CD4-positive, alpha-beta T cell treated with Interleukin-4 for 4 hours (primary cell): ENCODE measurements around the gene RAMACL.

ENCODE experiments used
- DNase-seq: peaks from one replicate; pipeline ENCODE4 v3.0.0-alpha.2; 2020

Gene RAMACL

GRCh38 chr6:166617359-166617758 is 30.9 kb upstream of the RAMACL start:
- no peak for DNase-seq

GRCh38 chr6:166616261-166617238 is 30.1 kb upstream of the RAMACL start:
- no peak for DNase-seq

DNA sequence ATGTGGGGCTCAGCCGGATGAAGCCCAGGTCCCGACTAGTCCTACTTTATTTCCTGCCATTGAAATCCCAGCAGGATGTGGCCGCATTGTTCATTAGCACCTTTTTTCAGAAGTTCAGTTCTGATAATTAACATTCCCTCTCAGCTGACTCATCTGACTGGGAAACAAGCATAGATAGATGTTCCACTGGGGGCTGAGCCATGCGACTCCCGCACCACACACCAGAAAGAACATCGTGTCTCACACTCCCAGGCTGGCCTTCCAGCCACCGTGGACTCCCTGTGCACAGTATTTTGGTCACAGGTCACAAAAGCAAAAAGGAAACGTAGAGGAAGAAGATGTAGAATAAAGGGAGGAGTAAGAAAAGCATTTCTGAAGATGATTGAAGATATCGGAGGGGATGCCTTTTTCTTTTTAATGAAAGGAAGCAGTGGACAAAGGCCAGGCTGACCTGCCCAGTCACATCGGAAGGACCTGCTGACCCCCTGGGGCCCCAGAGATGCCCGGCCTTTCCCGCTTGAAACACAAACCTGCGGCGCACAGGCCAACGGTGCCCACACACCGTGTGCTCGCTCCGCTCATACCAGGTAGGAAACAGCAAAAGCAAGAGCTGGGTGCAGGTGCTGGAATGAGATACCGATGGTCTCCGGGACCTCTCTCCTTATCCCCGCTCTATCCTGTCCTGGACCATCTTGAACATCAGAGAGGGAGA is 28.7 kb upstream of the RAMACL start:
- no peak for DNase-seq

DNA sequence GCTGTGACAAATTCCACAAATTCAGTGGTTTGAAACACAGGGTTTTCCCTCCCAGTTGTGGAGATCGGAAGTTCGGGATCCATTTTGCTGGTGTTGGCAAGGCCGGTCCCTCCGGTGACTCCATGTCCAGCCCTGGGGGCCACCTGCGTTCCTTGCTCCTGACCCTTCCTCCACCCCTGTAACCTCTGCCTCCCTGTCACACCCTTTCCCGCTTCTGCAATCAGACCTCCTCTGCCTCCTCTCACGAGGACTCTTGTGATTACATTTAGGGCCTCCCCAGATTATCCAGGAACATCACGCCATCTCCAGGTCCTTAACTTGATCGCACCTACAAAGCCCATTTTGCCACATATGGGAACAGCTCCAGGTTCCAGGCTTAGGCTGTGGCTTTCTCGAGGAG is 28.1 kb upstream of the RAMACL start:
- no peak for DNase-seq

GRCh38 chr6:166614171-166614583 is 27.7 kb upstream of the RAMACL start:
- no peak for DNase-seq

DNA sequence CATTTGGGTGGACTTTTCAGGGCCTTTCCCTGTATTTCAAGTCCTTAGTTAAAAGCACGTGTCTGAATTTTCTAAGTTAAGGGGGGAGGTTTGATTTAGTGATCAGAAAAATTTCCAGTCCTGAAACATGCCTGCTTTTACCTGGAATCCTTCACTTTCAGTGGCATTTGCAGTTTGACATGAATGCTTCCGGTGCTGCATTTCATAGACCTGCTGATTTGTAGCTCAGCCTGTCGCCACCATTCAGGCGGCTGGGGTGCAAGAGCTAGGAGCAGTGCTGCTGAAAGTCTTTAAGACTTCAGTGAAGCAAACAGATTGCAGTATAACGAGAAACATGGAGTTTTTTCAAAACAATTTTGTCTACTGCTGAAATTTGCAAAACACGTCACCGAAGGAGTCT is 26.5 kb upstream of the RAMACL start:
- no peak for DNase-seq

- DNase-seq = no peak
Measured at GRCh38 chr6:166612471-166612881, 26.0 kb upstream of the RAMACL start.

GRCh38 chr6:166611631-166612030 is 25.2 kb upstream of the RAMACL start:
- no peak for DNase-seq

GRCh38 chr6:166610069-166610468 is 23.6 kb upstream of the RAMACL start:
- no peak for DNase-seq

DNA sequence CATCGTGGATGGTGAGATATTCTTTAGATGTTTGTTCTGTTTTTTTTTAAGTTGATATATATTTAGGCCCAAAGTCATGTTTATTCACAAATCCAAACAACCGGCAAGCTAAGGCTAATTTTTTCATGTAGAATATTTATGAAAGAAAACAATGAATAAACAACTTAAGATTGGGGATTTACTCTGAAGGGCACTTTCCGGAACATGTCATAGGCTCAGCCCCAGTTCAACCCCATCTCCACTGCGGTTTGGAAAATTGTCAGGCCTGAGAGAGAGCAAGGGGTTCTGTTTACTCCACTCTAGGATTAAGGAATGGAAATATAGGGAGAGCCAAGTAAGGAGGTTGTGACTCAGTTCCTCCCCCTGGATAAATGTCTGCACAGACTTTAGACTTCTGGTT is 22.3 kb upstream of the RAMACL start:
- DNase-seq = no peak

DNA sequence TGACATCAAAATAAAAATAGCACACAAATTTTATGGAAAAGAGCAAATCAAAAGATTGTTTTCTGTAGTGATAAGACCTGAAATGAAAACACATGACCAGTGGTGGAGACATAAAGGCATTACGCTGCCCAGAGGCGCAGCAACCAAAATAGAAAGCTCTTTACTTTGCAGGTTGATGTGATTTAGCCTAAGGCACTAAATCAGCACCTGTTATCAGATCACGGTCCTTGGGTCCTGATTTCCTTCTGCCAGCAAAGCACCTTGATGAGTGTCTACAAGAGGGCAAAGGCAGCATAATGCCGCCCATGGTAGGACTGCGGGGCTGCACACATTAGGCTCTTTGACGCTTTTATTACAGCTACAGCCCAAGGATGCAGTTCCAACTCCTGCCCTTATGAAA is 19.3 kb upstream of the RAMACL start:
- no peak for DNase-seq

GRCh38 chr6:166604911-166605310 is 18.4 kb upstream of the RAMACL start:
- no peak for DNase-seq

DNA sequence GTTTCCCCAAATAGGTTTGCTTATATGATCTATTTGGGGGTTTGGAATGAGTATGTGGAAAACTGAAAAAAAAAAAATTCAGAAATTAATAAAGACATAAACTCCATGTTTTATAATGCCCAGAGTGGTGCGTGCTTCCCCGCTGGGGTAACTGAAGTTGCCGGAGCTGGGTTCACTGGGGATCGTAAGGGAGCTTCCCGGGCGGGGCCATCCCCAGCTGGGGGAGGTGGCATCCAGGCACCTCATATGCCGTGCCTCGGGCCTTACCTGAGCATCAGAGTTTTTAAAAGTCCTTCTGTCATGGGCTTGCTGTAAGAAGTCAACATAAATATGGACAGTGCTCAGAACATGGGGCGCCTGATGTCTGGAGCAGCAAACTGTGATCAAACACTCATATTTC is 17.9 kb upstream of the RAMACL start:
- no peak for DNase-seq

DNA sequence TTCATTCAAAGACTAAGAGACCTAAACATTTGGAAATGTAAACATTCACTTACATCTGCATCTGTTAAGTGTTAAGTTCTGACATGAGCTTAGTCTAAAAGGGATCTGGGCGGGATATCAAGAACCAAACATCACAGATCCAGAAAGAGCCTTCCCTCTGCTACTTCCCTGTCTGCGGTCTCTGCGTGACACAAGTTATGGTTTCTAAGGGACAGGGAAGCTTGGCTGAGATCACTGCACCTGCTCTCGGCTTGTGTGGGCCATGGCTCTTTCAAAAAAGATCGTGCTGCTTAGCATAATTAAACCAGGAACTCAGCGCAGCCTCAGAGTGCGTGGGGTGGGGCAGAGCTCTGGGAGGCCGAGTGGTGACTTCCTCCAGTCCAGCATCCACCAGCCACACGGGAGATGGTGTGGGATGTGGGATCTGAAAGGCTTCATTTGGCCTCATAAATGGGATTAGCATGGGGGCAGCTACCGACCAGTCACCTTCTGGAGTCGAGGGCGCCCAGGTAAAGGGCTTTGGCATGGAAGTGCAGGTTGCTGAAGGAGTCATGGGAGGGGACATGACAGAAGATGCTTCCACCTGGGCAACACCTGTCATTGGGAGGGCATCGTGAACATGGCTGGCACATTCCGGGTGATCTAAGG is 16.7 kb upstream of the RAMACL start:
- DNase-seq = no peak

GRCh38 chr6:166601956-166602355 is 15.5 kb upstream of the RAMACL start:
- DNase-seq = no peak

DNA sequence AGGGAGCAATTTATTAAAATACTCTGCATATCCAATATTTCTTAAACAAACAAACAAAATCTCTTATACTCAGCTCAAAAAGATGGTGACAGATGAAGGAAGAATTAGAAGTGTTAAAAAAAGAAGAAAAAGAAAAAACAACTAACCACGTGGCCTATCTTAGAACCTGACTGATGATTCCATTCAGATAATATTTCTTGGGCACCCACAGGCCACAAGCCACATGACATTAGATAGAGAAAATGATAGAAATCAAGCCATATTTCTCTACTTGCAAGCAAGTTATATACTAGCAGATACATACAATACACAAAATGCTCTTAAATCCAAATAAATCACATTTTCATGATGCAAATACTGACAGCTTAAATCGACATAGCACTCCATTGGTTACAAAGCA is 14.5 kb upstream of the RAMACL start:
- DNase-seq = no peak

DNA sequence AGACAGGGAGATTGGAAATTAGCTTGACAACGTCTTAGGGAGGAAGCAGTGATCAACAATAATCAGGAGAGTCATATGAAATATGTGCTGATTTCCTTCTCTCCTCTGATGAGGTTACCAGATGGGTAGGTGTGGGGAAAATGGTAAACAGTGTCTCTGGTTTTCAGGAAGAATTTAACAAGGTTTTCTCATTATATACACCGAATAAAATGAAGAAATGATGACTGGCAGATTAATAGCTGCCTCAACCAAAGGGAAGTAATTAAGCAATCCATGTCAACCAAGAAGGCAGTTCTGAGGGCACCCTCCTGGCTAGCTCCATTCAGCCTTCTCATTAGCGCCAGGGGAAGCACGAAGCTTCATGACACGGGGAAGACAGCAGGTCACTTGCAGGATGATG is 12.7 kb upstream of the RAMACL start:
- no peak for DNase-seq

DNA sequence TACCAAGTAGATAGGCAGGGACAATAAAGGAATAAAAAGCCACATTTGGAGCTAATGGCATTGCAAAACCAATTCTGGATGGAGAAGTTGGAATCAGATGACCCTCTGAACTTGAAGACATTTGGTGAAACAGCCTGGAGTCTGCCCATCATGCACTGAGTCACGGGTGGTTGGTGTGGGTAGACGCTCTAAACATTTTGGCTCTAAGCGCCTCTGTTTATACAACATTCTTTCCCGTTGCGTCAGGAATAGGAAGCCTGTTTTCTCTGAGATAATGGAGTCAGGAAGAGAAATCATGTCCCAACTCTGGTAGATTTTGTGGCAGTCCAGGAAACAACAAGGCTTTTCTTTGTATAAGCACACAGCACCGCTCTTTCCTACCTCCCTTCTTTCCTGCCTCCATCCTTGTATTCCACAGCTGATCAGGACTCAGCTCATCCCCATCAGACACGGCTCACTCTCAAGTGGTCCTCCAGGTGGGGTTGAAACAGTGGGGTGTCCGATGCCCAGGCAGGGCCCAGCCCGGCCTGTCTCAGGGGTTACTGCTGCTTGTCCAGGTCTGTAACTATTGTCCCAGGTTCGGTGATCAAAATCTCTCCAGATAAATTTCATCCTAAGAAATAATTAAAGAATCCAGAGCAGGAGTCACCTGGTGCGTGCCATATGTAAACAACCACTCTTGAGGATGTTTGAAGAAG is 12.1 kb upstream of the RAMACL start:
- DNase-seq = no peak

DNA sequence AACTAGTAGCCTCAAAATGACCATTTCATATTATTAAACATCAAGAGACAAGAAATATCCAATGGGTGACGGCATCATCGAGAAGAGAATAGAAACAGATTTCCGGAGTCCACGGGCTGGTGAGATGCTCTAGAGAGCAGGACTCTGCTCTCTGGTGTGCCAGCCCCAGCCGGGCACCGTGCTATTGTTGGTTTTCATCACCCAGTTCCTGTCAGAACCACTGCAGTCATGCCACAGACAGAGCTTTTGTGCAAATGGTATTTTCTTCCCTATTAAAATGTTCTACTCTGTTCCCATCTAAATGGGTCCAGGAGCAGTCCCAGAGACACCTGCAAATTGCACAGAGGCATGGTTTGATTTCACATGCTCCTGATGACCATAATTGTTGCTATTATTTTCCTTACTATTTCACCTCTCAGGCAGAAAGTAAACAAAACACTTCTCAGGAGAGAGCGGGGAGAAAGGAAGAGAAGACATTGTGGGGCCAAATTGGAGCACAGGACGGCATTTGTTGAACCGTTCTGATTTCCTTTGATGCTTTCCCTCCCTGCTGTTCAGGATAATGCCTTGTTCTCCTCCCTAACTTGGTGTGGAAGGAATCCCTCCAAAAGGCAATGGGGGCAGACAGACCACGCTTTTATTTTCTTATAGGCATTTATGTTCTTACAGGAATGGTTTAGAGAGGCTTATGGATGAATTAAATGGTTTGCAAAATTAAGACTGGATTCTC is 11.4 kb upstream of the RAMACL start:
- no peak for DNase-seq

- no peak for DNase-seq
Measured at GRCh38 chr6:166596776-166597507, 10.5 kb upstream of the RAMACL start.

DNA sequence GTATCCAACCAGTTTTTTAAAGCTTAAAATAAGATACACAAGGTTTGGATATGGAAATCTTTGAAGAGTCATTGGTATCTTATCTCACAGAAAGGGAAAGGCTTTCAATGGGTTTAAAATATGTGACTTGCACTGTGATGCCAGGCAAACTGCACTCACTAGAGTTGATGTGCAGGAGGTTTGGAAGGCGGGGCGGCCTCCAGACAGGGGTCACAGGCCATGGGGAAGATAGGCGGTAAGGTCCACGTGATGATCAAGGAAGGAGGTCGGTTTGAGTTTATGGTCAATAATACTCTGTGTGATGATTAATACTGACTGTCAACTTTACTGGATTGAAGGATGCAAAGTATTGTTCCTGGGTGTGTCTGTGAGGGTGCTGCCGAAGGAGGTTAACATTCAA is 9.5 kb upstream of the RAMACL start:
- no peak for DNase-seq
